ENCODE results near the gene MOGAT3.
A peak's percentile ranks its signal among the peaks of the same experiment; 100 is the strongest.
"Not testable (repeated sequence)": the region's sequence is repeated elsewhere in the genome, so short reads cannot be mapped to it uniquely, and the experiment has no call there.

Gene MOGAT3

DNA sequence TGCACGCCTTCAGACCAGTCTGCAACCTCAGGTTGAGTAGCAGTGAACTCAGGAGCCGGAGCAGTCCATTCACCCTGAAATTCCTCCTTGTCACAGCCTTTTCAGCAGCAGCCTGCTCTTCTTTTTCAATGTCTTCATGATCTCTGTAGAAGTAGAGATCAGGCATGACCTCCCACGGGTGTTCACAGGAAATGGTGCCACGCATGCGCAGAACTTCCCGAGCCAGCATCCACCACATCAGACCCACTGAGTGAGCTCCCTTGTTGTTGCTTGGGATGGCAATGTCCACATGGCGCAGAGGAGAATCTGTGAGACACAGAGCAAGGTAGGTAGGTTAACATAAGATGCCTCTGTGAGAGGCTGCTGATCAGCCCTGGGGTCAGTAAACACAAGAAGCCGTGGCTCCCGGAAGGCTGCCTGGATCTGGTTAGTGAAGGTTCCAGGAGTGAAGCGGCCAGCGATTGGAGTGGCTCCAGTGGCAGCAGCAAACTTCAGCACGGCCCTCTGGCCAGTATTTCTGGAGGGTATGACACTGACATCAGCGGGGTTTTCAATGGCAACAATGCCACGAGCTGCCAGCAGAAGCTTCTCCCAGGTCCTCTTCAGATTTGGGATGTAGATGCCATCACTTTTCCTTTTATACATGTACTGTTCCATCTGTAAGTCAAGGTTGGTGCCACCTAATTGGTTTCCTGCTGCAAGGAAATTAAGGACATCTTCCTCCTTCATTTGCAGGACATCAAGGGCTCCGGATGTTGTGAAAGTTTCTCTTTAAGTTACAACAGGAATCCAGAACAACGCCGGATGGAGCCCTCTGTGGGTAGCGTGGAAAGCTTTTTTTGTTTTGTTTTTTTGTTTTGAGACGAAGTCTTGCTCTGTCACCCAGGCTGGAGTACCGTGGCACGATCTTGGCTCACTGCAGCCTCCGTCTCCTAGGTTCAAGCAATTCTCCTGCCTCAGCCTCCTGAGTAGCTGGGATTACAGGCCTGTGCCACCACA is 3.2 kb upstream of the MOGAT3 start:
- not testable (repeated sequence) for DNase-seq (ENCODE audit: low read depth)

DNA sequence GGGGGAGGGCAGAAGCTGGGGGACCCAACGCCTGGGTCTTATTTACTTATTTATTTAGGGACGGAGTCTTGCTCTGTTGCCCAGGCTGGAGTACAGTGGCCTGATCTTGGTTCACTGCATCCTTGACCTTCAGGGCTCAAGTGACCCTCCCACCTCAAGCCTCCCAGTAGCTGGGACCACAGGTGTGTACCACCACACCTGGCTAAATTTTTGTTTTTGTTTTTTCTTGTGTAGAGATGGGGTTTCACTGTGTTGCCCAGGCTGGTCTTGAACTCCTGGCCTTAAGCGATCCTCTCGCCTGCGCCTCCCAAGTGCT is 1.7 kb upstream of the MOGAT3 start:
- no peak for DNase-seq (ENCODE audit: low read depth)

DNA sequence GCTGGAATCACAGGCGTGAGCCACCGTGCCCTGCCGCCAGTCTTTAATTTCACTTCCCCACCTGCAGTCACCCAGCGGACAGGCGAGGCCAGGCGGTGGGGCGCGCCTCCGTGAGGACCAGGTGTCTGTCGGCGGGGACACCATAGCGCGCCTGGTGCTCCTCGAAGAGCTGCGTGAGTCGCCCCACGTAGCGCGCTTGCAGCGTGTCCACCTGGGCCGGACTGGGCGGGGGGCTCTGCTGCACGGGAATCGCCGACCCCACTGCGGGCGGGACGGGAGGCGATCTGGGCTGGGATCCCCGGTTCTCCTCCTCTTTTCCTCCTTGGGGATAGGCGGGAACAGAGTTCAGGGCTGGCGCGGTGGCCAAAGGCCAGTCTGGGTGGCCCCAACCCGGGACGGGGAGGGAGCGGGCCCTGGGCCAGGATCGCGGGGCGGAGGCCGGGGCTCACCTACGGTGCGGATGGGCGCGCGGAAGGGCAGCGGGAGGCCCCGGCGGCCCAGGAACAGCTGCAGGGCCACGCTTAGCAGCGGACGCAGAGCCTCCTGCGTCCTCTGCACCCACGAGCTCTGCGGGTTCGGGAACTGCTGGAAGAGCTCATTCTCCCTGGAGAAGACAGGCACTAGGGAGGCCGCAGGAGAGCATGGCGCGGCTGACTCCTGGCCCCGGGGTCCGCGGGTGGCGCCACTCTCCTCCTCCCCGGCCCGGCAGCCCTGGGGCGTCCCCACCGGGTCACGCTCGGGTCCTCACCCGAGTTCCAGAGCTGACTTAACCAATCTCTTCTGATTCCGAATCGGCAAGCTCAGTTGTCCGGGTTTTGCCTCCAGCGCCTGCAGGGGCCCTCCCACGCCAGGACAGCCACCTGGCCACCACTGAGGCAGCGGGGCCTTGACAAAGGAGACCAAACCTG is 1.1 kb upstream of the MOGAT3 start:
- no peak for DNase-seq (ENCODE audit: low read depth)

DNA sequence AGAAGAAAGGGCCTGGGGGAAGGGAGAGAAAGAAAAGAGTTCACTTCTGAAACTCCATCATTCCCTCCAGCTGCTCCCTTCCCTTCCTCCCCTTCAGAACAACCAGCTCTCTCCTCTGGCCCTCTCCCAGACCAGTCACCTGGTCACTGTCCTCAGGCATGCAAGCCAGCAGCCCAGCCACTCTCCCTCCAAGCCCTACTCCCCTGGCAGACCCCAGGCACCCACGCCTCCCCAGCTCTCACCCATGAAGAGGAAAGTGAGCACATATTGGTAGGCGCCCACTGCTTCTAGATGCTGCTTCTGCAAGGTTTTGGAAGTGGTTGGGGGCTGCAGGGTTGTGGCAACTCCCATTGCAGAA is 353 bp downstream of the MOGAT3 start:
- no peak for DNase-seq (ENCODE audit: low read depth)

DNA sequence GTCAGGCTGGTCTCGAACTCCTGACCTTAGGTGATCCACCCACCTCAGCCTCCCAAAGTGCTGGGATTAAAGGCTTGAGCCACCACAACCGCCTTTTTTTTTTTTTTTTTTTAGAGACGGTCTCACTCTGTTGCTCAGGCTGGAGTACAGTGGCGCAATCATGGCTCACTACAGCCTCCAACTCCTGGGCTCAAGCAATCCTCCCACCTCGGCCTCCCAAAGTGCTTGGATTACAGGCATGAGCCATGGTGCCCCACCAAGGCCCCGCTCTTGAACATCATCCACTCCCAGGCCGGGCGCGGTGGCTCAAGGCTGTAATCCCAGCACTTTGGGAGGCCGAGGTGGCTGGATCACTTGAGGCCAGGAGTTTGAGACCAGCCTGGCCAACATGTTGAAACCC is 1.3 kb downstream of the MOGAT3 start:
- not testable (repeated sequence) for DNase-seq (ENCODE audit: low read depth)

DNA sequence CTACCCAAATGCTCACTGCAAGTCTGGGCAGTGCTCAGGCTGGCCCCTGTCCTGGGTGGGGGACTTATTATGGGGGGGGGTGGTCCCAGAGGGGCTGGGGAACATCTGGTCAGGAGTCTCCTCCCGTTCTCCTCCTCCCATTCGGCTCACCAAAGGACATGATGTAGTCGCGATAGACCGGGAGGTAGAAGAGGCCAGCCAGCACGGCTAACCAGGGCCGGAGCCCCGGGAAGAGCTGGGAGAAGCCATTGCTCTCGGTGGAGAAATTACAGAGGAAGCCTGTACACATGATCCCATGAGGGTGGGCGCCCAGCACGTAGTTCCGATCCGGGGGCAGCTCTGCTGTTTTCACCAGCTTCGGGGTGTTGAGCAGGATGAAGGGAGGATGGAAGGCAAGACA is 2.4 kb downstream of the MOGAT3 start:
- DNase-seq (ENCODE audit: low read depth) = no peak

DNA sequence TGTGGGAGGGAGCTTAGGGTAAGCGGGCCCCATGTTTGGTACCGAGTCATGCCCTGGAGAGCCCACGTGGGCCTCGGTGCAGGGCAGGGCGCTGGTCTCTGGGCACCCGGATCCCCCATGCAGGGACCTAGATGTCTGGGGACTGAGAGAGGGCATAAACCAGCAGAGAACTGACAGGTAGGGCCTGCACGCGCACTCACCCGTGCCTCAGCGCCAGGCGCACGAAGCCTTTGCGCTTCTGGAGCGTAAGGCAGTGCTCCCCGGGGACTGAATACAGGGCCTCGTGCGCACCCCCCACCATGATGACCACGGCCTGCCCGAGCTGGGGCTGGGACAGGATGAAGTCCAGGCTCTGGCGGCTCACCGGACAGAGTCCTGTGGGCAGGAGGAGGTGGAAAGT is 2.8 kb downstream of the MOGAT3 start:
- DNase-seq (ENCODE audit: low read depth) = no peak

DNA sequence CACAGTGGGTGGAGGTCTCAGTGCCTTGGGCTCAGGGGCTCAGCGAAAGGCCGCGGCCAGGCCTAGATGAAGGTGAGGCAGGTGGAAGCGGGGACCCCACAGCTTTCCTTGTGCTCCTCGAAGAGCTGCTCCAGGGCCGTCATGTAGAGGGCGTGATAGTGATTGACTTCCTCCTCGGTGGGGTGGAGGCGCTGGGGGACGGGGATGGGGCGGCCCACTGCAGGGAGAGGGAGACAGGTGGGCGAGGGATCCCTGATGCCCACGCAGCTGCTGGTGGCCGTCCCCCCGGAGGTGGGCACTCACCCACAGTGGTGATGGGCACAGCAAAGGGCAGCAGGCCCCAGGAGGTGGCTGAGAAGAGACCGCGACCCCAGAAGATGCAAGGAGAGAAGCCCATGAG is 5.0 kb downstream of the MOGAT3 start:
- no peak for DNase-seq (ENCODE audit: low read depth)

DNA sequence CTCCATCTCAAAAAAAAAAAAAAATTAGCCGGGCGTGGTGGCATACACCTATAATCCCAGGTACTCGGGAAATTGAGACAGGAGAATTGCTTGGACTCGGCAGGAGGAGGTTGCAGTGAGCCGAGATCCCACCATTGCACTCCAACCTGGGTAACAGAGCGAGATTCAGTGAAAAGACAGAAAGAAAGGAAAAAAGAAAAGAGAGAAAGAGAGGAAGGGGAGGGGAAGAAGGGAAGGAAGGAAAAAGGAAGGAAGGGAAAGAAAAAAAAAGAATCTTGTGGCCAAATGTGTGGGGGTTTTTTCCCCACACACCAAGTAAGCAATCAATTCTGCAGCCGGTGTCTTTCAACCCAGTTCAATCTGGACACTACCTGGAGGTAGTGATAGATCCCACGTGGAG is 11.7 kb downstream of the MOGAT3 start:
- no peak for DNase-seq (ENCODE audit: low read depth)

DNA sequence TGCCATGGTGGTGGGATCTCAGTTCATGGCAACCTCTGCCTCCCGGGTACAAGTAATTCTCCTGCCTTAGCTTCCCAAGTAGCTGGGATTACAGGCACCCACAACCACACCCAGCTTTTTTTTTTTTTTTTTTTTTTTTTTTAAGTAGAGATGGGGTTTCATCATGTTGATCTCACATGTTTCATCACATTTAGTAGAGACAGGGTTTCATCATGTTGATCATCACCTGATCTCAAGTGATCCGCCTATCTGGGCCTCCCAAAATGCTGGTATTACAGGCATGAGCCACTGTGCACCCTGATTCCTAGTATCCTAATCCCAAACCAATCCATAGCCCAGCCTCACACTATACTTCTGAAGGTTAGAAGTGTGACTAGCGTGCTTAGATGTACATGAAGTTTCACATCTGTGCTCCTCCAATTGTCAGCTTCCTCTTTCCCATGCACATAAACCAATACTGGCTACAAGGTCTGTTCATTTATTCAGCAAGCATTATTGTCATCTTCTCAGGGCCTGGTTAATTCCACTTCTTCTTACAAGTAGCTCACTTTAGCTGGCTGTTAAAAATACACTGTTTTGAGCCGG is 13.9 kb downstream of the MOGAT3 start:
- DNase-seq (ENCODE audit: low read depth) = no peak

DNA sequence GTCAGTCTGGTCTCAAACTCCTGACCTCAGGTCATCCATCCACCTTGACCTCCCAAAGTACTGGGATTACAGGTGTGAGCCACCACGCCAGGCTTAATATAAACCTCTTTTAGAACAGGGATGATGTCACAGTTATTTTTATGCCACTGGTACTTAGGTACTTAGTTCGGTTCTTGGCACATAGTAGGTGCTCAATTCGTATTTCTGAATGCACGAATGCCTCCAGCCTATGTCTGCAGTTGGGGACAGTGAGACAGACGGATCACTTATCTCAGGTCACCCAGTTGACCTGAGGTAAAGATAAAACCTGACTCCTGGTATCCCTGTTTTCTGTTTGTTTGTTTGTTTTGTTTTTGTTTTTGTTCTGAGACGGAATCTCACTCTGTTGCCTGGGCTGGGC is 14.6 kb downstream of the MOGAT3 start:
- DNase-seq (ENCODE audit: low read depth) = no peak

DNA sequence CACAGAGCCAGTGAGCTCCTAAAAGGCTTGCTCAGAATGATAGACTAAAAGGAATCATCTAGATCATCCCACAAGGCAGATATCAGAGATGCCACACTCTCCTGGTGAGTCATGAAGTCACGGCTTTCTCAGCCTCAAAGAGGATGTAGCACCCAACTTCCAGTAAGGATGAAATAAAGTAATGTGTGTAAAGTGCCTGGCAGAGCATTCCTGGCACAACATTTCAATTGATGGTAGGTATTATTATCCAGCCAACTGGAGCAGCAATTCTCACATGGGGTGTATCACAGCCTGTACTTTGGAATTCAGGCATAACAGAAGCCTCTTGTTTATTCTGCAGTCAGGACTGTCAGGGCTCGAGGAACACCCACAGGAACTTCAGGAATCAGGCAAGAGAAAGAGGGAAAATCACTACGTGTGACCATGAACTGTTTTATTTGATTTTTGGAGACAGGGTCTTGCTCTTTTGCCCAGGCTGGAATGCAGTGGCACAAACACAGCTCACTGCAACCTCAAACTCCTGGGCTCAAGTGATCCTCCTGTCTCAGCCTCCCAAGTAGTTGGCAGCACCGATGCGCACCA is 15.5 kb downstream of the MOGAT3 start:
- DNase-seq (ENCODE audit: low read depth) = no peak

DNA sequence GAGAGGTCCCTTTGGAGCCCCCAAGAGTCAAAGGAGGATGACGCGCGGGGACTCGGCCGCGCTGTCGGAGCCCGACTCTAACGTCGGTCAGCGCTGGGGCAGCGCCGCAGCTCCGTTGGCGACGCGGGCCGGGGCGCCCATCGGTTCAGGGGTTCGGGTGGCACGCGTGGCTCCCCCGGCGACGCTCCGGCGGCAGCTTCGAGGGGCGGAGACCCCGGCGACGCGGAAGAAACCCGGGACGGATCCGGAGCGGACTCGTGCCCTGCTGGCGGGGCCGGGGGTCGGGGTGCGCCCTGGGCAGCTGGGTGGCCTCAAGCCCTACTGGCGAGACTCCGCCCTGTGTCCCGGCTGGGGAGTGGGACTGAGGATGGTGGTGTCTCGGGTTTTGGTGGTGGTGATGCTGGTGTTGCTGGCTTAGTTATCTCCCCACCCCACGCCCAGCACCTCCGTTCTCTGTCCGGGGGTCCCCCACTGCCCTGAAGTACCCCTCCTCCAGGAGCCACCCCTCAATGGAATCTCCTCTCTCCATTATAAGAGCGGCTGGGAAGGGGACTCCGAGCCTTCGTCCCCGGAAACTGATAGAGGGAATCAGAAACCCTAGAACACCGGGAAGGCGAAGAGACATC is 20.6 kb downstream of the MOGAT3 start, which contains the start of gene NAT16:
NAT16 (minus strand) TSS at position 164 of the 626 bp plus-strand sequence. CDS start 5,486 bp downstream, outside the sequence.
- DNase-seq (ENCODE audit: low read depth) = no peak

DNA sequence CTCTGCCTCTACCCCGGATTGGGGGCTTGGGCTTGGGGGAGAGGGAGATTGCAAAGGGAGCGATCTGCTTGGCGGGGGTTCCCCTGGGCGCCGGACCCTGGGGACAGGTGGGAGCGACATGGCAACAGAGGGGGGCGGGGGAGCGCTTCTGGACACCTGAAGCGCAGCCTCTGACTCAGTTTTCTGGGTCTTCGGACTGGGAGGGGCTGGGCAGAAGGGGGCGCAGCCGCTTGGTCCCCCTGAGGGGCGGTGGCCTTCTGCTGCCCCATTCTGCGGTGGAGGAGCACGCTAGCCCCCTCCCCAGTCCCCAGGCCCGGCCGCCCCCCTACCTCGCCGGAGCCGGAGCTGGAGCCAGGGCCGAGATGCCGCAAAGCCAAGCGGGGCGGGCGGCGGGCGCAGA is 21.1 kb downstream of the MOGAT3 start:
- DNase-seq (ENCODE audit: low read depth) = no peak

DNA sequence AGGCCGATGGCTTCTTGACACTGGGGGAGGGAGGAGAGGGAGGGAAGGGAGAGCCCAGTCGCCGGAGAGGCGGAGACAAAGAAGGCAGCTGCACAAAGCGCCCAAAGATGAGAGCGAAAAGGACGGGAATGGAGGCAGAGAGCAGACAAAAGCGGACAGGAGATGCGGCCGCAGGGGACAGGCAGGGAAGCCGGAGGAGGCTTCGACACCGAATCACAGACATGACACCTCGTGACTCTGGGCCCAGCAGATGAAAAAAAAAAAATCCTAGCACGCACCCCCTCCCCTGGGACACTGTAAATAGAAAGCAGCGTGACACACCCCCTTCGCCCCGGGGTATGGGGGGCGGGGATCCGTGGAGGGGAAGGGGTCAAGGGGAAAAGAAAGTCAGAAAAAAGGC is 21.7 kb downstream of the MOGAT3 start:
- no peak for DNase-seq (ENCODE audit: low read depth)

DNA sequence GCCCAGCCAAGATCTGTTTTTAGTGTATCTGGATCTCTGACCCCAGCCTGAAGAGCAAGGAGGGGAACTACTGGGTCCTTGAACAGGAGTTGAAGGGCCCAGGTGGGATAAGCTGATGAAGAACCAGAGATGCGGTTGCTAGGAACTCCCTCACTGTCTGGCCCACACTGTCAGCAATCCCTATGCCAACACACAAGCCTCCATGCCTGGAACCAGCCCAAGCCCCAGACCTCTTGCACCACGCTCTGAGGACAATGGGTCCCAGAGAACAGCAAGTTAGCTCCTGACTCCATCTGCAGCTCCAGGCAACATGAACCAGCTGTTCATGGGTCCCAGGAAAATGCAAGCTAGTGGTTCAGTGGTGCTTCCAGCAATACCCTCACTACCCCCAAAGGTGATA is 23.2 kb downstream of the MOGAT3 start:
- no peak for DNase-seq (ENCODE audit: low read depth)

DNA sequence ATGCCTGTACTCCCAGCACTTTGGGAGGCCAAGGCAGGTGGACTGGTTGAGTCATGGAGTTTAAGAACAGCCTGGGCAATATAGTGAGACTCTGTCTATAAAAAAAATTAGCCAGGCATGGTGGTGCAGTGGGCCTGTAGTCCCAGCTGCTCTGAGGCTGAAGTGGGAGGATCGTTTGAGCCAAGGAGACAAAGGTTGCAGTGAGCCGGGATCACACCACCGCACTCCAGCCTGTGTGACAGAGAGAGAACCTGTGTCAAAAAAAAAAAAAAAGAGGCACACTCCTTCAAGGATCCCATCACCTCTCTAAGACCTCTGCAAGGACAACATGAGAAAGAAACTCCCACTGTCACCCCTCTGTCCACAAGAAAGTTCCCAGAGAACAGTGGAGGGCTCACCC is 25.2 kb downstream of the MOGAT3 start:
- DNase-seq (ENCODE audit: low read depth) = no peak

DNA sequence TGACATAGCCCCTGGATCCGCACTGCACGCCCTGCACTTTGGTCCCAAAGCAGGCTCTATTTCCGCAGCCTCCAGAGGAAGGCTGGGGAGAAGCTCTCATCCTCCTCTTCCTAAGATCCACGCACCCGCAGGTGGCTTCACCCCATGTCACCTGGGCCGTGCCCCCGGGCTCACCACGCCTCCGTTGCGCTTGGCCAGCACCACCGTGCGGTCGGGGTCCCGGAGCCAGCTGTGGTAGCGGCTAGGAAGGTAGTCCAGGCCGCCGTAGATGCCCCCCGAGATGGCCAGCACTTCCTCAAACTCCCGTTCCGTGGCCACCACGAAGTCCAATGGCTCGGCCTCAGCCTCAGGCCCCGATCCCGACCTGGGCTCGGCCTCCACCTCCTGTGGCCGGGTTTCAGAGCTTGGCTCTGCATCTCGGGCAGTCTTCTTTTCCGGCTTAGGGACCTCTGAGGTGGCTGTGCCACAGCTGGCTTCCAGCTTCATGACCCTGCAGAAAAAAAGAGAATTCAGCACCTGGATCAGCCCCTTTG is 26.4 kb downstream of the MOGAT3 start:
- no peak for DNase-seq (ENCODE audit: low read depth)

DNA sequence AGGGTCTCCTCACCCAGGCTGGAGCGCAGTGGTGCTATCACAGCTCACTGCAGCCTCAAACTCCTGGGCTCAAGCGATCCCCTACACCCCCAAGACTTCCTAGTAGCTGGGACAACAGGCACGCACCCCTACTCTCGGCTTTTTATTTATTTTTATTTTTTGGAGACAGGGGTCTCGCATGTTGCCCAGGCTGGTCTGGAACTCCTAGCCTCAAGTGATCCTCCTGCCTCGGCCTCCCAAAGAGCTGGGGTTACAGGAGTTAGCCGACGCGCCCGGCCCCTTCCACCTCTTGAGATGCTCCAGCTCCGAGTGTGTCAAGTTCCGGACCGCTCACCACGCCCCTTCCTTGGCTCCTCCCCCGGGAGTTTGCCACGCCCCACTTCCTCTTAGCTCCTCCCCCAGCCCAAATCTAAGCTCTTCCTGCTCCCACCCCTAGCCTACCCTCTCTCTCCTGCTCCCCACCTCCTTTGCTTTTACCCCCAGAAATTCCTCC is 27.0 kb downstream of the MOGAT3 start:
- peak; percentile 44 for DNase-seq (ENCODE audit: low read depth)

DNA sequence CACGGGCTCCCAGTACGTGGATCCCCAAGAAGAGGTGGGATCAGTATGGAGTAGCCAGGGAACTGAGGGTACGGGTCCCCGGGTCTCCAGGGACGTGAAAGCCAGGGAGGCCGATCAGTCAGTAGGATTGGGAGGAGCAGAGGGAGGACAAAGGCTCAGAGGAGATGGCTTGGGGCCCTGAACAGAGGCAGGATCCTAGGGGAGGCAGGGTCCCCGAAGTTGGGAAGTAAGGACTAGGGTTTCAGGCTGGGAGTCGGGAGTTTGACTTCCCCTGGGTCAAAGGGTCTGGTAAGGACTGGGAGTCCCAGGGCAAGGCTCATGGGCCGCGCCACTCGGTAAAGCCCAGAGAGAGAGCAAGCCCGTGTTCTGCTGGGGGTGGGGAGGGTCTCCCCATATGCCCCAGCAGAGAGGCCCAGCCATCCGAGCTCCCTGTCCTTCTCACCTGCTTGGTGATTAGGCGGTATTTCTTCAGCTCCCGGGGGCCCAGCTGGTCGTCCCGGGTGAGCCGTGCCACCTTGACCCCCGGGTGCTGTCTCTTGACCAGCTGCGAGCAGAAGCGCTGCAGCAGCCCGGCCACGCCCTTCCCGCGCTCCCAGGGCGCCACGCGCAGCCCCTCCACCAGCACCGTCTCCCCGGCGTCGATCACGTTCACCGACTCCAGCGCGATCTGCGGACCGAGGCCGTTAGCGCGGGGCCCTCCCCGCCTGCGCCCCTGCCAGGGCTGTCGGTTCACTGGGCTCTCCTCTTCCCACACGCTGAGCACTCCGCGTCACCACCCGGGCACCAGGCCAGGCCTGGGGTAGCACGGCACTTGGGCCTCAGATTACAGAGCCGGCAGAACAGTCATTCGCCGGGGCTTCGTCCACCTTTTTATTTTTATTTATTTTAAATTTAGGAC is 27.7 kb downstream of the MOGAT3 start:
- DNase-seq (ENCODE audit: low read depth) = no peak

All from T follicular helper cell (primary cell).